D721Med (cell line): Measurements from ENCODE around the gene ADARB2.
"Not testable (repeated sequence)": the region's sequence is repeated elsewhere in the genome, so short reads cannot be mapped to it uniquely, and the experiment has no call there.

Source experiments
- DNase-seq: peaks from one replicate; pipeline ENCODE4 v3.0.0; 2011; ENCODE audit warnings: low spot score; ENCODE audit not compliant: insufficient read length
- FAIRE-seq: peaks from 2 replicates; lab custom pipeline; 2011; peaks lifted over from hg19 to GRCh38; lab: Jason Lieb, UNC
- CTCF ChIP-seq: IDR thresholded peaks from 2 replicates; pipeline ENCODE4 v1.5.1; 2012; ENCODE audit warnings: mild to moderate bottlenecking, control low read depth; ENCODE audit not compliant: insufficient read depth; ENCODE audit errors: missing control alignments

The ADARB2 gene

GRCh38 chr10:1358147-1358546, 379.2 kb downstream of the ADARB2 start:
- DNase-seq (no peak), FAIRE-seq (no peak)
- no peak for TF ChIP-seq CTCF

- FAIRE-seq (no peak), DNase-seq (no peak)
- TF ChIP-seq CTCF = no peak
These were observed 381.0 kb downstream of the ADARB2 start for GRCh38 chr10:1356349-1356748.

GRCh38 chr10:1354809-1355710, 382.3 kb downstream of the ADARB2 start:
- FAIRE-seq (no peak), DNase-seq (no peak)
- TF ChIP-seq CTCF = no peak

GRCh38 chr10:1352296-1352695, 385.0 kb downstream of the ADARB2 start:
- FAIRE-seq, DNase-seq: not testable (repeated sequence)

- FAIRE-seq (no peak), DNase-seq (no peak)
- no peak for TF ChIP-seq CTCF
These were observed 388.6 kb downstream of the ADARB2 start for GRCh38 chr10:1348773-1349050.

- TF ChIP-seq CTCF = no peak
- FAIRE-seq = no peak
- no peak for DNase-seq
These were observed 389.2 kb downstream of the ADARB2 start for GRCh38 chr10:1347962-1348772.

GRCh38 chr10:1347525-1347924, 389.8 kb downstream of the ADARB2 start:
- no peak for DNase-seq
- TF ChIP-seq CTCF = no peak
- no peak for FAIRE-seq
